NCI-H1092 (cell line): ENCODE measurements around the gene DICER1.

Source experiments
- DNase-seq: peaks from one replicate; lab custom pipeline; 2025; lab: John Stamatoyannopoulos, UW

DICER1 gene

GRCh38 chr14:95057147-95057546 is 100.2 kb downstream of the DICER1 start:
- no peak for DNase-seq

DNA sequence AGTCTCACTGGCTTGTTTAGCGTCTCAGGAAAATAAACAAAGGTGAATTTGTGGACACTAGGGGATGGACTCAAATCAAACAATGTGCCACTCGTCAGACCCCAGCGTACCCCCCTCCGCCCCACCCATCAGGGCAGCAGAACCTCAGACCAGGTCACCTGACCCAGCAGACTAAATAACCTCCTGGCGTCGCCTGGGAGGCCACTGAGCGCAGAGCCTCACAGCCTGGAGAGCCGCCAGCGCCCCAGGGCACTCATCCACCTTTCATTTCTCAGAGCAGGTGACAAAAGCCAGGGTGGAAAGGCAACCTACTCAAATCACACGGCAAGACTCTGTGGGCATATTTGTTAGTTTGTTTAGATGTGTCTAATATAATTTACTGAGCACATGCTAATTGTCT is 100.9 kb downstream of the DICER1 start:
- DNase-seq = peak; percentile 71

- no peak for DNase-seq
Measured at GRCh38 chr14:95055318-95055717, 102.0 kb downstream of the DICER1 start.

GRCh38 chr14:95054346-95055280 is 102.7 kb downstream of the DICER1 start:
- DNase-seq = no peak

DNA sequence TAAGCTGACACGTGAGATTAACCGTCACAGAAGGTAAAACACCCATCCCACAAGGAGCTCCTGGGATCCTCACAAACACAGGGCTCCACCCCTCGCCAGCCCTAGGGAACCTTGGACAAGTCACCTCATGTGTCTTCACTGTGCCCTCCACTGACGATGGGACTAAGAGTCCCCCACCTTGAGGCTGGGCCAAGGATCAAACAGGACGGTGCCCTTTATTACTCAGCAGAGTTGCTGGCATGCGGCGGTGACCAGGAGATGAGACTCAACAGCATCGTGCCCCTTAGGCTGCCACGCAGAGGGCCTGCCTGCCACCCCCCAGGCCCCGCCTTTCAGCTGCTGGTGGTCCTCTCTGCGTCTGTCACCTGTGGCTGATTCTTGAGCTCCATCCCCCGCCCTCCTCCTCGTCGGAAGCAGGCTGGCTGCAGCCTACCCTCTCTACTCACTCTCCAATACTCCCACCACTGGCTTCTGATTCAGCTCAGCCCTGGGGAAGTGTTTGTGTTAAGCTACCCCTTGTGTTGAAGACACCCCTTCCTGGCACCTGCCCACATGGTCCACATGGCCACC is 105.2 kb downstream of the DICER1 start:
- no peak for DNase-seq

DNA sequence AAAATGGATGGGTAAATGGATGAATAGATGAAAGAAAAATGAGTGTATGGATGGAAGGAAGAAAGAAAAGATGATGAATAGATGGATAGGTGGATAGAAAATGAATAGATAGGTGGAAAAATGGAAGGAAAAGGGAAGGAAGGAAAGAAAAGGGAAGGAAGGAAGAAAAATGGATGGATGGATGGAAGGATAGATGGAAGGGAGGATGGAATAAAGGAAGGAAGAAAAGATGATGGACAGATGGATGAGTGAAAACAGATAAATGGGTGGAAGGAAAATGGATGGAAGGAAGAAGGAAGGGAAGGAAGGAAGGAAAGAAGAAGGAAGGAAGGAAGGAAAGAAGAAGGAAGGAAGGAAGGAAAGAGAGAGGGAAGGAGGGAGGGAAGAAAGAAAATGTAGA is 107.4 kb downstream of the DICER1 start:
- DNase-seq = no peak

- DNase-seq = no peak
Measured at GRCh38 chr14:95048771-95049312, 108.5 kb downstream of the DICER1 start.

- no peak for DNase-seq
Measured at GRCh38 chr14:95047754-95048153, 109.6 kb downstream of the DICER1 start.

- no peak for DNase-seq
Measured at GRCh38 chr14:95046711-95047681, 110.3 kb downstream of the DICER1 start.

DNA sequence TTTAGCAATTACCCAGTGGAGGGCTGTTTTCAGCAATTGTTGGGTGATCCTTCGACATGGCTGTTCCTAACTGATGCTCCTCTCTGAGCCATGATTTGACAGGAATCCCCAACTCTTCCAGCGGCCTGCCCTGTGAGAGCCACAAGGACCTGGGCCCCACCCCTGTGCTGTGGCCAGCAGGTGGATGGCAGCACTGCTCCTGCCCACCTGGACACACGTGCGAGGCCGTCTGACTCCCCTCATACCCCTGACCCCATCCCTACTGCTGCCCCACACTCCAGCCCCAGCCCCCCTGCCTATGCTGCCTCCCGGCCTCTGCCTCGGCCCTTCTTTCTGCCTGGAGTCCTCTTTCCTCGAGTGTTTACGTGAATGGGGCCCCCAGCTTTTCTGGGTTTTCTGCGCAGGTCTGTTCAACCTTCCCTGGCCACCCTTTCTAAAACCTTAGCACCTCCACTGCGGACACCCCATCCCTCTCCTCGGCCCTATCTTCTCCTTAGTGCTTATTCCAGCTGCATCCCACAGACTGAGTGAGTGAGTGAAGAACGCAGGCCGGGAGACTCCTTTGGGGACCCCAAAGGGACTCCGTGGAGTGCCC is 111.4 kb downstream of the DICER1 start:
- DNase-seq = no peak

DNA sequence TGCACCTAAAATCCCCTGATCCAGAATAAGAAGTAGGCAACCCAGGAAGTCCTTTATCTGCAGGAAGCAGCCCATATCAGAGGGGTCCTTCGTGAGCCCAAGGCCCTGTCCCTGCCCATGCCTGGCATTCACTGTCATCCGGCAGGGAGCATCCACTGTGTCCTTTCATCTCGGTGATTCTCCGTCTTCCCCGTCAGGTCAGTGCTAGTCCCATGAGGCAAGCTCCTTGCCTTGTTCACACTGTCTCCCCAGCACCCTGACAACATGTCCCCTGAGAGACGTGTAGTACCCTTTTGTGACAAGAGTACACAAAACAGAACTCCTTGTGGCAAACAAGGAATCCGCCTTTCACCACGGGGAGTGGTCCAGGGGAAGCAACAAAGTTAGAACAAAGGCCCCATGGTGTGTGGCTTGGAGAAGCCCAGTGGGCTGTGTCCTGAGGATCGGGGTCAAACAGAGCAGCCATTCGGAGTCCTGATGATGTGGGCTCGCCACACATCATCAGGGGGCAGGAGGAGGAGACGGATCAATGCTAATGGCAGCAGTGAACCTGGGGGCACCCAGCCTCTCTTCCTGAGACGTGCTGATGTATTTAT is 112.1 kb downstream of the DICER1 start:
- no peak for DNase-seq

GRCh38 chr14:95044463-95045105 is 112.7 kb downstream of the DICER1 start:
- no peak for DNase-seq

DNA sequence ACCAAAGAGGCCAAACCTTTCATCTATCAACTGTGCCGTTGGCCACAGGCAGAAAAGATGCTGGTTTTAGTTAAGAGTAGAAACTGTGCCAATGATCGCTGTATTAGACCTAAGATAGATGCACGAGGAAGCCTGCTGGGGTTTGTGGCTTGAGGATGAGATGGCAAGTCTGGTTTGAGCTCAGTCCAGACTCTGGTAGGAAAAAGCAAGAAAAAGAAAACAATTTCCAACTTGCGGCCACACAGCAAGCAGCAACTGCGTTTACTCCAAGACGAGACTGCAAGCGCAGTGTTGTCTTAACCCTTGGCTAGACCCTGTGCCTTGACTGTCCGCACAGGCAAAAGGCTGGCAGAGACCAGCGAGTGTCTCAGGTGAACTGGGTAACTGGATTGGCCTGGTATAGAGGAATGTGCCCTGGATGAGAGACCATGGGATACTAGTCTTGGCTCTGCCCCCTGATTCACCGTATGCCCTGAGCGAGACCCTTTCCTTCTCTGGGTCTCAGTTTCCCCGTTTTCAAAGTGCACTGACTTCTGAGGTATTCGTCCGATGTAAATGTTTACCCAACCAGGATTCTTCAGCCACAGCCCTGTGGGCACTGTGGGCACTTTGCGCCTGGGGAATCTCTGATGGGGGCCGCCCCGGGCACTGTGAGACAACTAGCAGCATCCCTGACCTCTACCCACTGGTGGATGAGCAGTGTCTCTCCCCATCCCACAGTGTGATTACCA is 113.4 kb downstream of the DICER1 start:
- DNase-seq = no peak

DNA sequence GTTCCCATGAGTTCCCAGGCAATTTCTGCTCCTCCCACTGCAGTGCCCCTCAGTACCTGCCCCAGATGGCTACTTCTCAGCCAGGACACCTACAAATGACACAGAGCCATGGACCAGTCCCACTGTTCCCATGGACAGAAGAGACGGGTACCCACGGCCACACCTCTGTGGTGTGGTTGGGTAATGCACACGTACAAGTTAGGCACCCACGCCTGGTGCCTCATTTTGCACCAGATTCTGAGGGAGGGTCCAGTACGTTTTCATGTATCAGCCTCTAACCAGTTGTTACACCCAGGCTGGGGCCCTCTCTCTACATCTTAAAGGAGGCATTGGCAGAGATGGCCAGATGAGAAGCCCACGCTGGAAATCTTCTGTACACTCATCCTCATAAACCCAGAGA is 114.0 kb downstream of the DICER1 start:
- no peak for DNase-seq

DNA sequence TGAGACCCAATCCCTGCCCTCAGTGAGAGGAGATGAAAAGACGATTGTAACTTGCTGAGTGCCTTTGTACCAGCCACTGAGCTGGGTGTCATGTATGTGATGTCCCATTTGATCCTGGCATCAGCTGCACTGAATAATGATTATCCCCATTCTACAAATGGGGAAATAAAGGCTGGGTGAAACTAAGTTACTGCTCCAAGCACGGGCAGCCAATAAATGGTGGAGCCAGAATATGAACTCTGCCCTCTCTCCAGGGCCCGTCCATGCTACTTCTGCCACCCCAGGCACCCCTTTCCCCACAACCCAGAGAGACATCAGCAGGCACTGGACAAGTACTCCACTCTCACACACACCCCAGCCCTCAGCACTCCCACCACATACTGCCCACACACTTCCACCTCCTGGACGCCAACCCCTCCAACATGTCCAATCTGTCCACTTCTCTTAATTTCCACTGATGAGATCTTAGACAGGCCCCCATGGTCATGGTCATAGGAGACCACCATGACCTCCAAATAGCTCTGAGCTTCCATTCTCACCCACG is 115.8 kb downstream of the DICER1 start:
- no peak for DNase-seq

GRCh38 chr14:95040708-95041476 is 116.4 kb downstream of the DICER1 start:
- no peak for DNase-seq

- DNase-seq = no peak
Measured at GRCh38 chr14:95039993-95040348, 117.4 kb downstream of the DICER1 start.

DNA sequence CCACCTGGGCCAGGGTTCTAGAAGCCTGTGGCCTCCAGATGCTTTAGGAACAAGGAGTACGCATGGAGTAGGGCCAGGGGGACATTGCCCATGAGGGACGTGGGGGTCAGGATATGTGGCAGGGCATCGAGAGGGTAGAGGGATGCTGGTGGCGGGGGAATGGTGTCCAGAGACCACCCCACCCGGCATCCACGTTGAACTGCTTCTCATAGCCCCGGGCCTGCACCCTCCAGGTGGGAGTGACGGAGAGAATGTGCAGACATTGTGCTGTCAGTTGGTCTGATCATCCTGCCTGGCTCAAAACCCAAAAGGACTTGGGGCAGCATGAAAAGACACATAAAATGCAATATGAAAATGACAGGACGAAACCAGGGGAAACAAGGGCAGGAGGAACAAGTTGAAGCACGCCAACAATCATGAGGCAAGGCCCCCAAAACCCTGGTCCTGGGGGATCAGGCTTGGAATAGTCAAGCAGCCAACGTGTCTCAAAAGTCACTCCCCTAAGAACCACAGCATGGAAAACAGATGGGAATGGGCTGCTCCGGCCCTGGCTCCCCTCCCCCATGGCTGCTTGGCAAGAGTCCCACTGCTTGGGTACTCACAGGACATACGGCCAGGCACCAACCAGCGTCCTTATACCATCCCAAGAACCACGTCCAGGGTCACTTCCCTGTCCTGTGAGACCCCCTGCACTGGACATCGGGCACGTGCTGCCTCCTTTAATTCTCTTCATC is 117.9 kb downstream of the DICER1 start:
- no peak for DNase-seq
